IMR-90 (cell line): ENCODE results near the gene CAMK2D. TPM values are rescaled to one million over a fixed set of nuclear protein-coding genes. Genes with fewer than 3 reads are reported as not detected.
A peak's percentile ranks its signal among the peaks of the same experiment; 100 is the strongest.

Experiments
- ATAC-seq: fragments of 200-7000 bp; cut with Tn5 transposase; 2 replicates; pipeline ENCODE4 v1.9.1; 2020; ENCODE audit warnings: low read depth, mild to moderate bottlenecking, moderate library complexity
- BruUV-seq: library from RNA; stranded (reverse); fragments of 400-500 nt; replicated peaks from 2 replicates; lab custom pipeline; 2021; lab: Mats Ljungman, UMichigan
- CTCF ChIA-PET: fragments of 300-600 bp; formaldehyde crosslinking; extraction: SDS; loops from one replicate; lab custom pipeline; 2021; ENCODE audit warnings: antibody characterized with exemption; lab: Yijun Ruan, JAX
- POLR2A ChIA-PET: fragments of 300-600 bp; sonication (Branson Sonifier 250); formaldehyde crosslinking; loops from one replicate; lab custom pipeline; 2022; ENCODE audit warnings: antibody characterized with exemption; ENCODE audit not compliant: unreplicated experiment; lab: Charles Lee
- DNase-seq: peaks from one replicate; pipeline ENCODE4 v3.0.0; 2013
- H2AFZ ChIP-seq: replicated peaks from 2 replicates; pipeline ENCODE3; 2013; ENCODE audit warnings: low read length, mild to moderate bottlenecking; ENCODE audit not compliant: poor library complexity
- H2AK5ac ChIP-seq: 2 replicates; pipeline ENCODE4 v1.6.1; 2013; ENCODE audit warnings: low read depth, low read length, inconsistent platforms
- H2AK9ac ChIP-seq: replicated peaks from 2 replicates; pipeline ENCODE3; 2013; ENCODE audit warnings: mild to moderate bottlenecking, low read depth, low read length, moderate library complexity; ENCODE audit not compliant: poor library complexity
- H2BK120ac ChIP-seq: 2 replicates; pipeline ENCODE4 v1.6.1; 2013; ENCODE audit warnings: low read depth, low read length, inconsistent platforms
- H2BK15ac ChIP-seq: 3 replicates; pipeline ENCODE4 v1.6.1; 2013; ENCODE audit warnings: low read depth, low read length, inconsistent platforms
- H2BK20ac ChIP-seq: 2 replicates; pipeline ENCODE4 v1.6.1; 2013; ENCODE audit warnings: low read depth, mild to moderate bottlenecking, inconsistent platforms, low read length, moderate library complexity
- H2BK5ac ChIP-seq: 2 replicates; pipeline ENCODE4 v1.6.1; 2013; ENCODE audit warnings: mild to moderate bottlenecking, low read depth, low read length, inconsistent platforms; ENCODE audit not compliant: poor library complexity, severe bottlenecking
- H3K14ac ChIP-seq: replicated peaks from 2 replicates; pipeline ENCODE4 v1.6.1; 2013; ENCODE audit warnings: low read depth, low read length, inconsistent platforms
- H3K18ac ChIP-seq: 2 replicates; pipeline ENCODE4 v1.6.1; 2013; ENCODE audit warnings: low read depth, low read length, control low read depth
- H3K23ac ChIP-seq: 2 replicates; pipeline ENCODE4 v1.6.1; 2013; ENCODE audit warnings: low read depth, low read length, inconsistent platforms
- H3K27ac ChIP-seq: 2 replicates; pipeline ENCODE4 v1.5.1; 2013; ENCODE audit warnings: mild to moderate bottlenecking, control low read depth, low read length; ENCODE audit not compliant: insufficient read depth
- H3K27me3 ChIP-seq: 2 replicates; pipeline ENCODE4 v1.6.1; 2013; ENCODE audit warnings: low read length; ENCODE audit not compliant: control insufficient read depth, insufficient read depth
- H3K36me3 ChIP-seq: 2 replicates; pipeline ENCODE4 v1.6.1; 2013; ENCODE audit warnings: low read length, mixed read lengths; ENCODE audit not compliant: control insufficient read depth, insufficient read depth
- H3K4ac ChIP-seq: 2 replicates; pipeline ENCODE4 v1.6.1; 2013; ENCODE audit warnings: low read depth, low read length, inconsistent platforms
- H3K4me1 ChIP-seq: 2 replicates; pipeline ENCODE4 v1.6.1; 2013; ENCODE audit warnings: low read length, mixed read lengths; ENCODE audit not compliant: control insufficient read depth, insufficient read depth
- H3K4me2 ChIP-seq: 2 replicates; pipeline ENCODE4 v1.6.1; 2013; ENCODE audit warnings: low read depth, mild to moderate bottlenecking, control low read depth, low read length, moderate library complexity
- H3K4me3 ChIP-seq: 2 replicates; pipeline ENCODE4 v1.5.1; 2013; ENCODE audit warnings: low read depth, mild to moderate bottlenecking, control low read depth, low read length, moderate library complexity; ENCODE audit not compliant: insufficient read depth
- H3K56ac ChIP-seq: 2 replicates; pipeline ENCODE4 v1.6.1; 2013; ENCODE audit warnings: low read length, inconsistent platforms; ENCODE audit not compliant: insufficient read depth; ENCODE audit errors: extremely low read depth
- H3K79me1 ChIP-seq, 2 experiments: 2 replicates each; pipeline ENCODE4 v1.6.1; 2013; ENCODE audit warnings: low read length in 2 of 2, inconsistent platforms in 1 of 2, low read depth in 1 of 2
- H3K9ac ChIP-seq: 2 replicates; pipeline ENCODE4 v1.6.1; 2013; ENCODE audit warnings: low read depth, low read length, control low read depth
- H3K9me1 ChIP-seq: 2 replicates; pipeline ENCODE4 v1.6.1; 2013; ENCODE audit warnings: low read length, inconsistent platforms; ENCODE audit not compliant: insufficient read depth
- H3K9me3 ChIP-seq: 2 replicates; pipeline ENCODE4 v1.6.1; 2013; ENCODE audit warnings: low read length; ENCODE audit not compliant: control insufficient read depth, insufficient read depth
- H4K20me1 ChIP-seq: 2 replicates; pipeline ENCODE4 v1.6.1; 2013; ENCODE audit warnings: low read length, inconsistent platforms; ENCODE audit not compliant: insufficient read depth
- H4K5ac ChIP-seq: 2 replicates; pipeline ENCODE4 v1.6.1; 2013; ENCODE audit warnings: mild to moderate bottlenecking, low read depth, low read length, control low read depth
- H4K8ac ChIP-seq, 2 experiments: 2 replicates each; pipeline ENCODE4 v1.6.1; 2013; ENCODE audit warnings: low read depth in 2 of 2, low read length in 2 of 2, control low read depth in 1 of 2, inconsistent platforms in 1 of 2
- H4K91ac ChIP-seq: 2 replicates; pipeline ENCODE4 v1.6.1; 2013; ENCODE audit warnings: low read depth, low read length, inconsistent platforms; ENCODE audit not compliant: insufficient read depth
- BHLHE40 ChIP-seq: fragments of 150-350 bp; IDR thresholded peaks from 2 replicates; pipeline ENCODE4 v1.6.1; 2016; ENCODE audit warnings: mild to moderate bottlenecking, low read depth, low read length
- CEBPB ChIP-seq: IDR thresholded peaks from 2 replicates; pipeline ENCODE4 v1.6.1; 2012; ENCODE audit warnings: low read depth, low read length, improper control_type of control experiment
- RAD21 ChIP-seq: IDR thresholded peaks from 2 replicates; pipeline ENCODE4 v1.6.1; 2012; ENCODE audit warnings: low read length, improper control_type of control experiment
- WGBS, 2 experiments: methylation state at CpG; one replicate each; pipeline versions ENCODE4 v1.1.5 to v1.1.7; 2013; ENCODE audit warnings: missing lambda C conversion rate in 2 of 2; ENCODE audit not compliant: insufficient read length in 1 of 2; ENCODE audit errors: extremely low coverage in 2 of 2; 5-methylcytosine and 5-hydroxymethylcytosine counted together
- dilution Hi-C: fragments of 300-500 bp; cut with HindIII; formaldehyde crosslinking; loops from one replicate; pipeline ENCODE4 v1.14.3; 2018; ENCODE audit warnings: low sequenced_read_pairs; ENCODE audit not compliant: unreplicated experiment
- in situ Hi-C: fragments of 300-500 bp; cut with MboI; formaldehyde crosslinking; loops from 3 replicates; pipeline ENCODE4 v1.14.3; 2019; ENCODE audit warnings: low sequenced_read_pairs, inconsistent platforms, mixed read lengths
- intact Hi-C: fragments of 100-400 bp; cut with micrococcal nuclease; formaldehyde crosslinking; loops from 2 replicates; pipeline ENCODE4 v1.10.0; 2022
- polyA plus RNA-seq, 3 experiments: library from polyadenylated mRNA; depleted of rRNA; stranded (reverse); fragments of >200 nt; gene quantifications; 2 replicates each; pipeline ENCODE4 v1.2.3, GENCODE V29; 2012; ENCODE audit warnings: low replicate concordance in 1 of 3
- total RNA-seq: library from RNA; depleted of rRNA; stranded (reverse); fragments of >200 nt; gene quantifications from 2 replicates; pipeline ENCODE4 v1.2.3, GENCODE V29; 2012

CAMK2D gene
- total and polyA plus RNA-seq, 2 of the 4 experiments (the other 2 are of a cell fraction): 44.6 to 156 TPM

DNA sequence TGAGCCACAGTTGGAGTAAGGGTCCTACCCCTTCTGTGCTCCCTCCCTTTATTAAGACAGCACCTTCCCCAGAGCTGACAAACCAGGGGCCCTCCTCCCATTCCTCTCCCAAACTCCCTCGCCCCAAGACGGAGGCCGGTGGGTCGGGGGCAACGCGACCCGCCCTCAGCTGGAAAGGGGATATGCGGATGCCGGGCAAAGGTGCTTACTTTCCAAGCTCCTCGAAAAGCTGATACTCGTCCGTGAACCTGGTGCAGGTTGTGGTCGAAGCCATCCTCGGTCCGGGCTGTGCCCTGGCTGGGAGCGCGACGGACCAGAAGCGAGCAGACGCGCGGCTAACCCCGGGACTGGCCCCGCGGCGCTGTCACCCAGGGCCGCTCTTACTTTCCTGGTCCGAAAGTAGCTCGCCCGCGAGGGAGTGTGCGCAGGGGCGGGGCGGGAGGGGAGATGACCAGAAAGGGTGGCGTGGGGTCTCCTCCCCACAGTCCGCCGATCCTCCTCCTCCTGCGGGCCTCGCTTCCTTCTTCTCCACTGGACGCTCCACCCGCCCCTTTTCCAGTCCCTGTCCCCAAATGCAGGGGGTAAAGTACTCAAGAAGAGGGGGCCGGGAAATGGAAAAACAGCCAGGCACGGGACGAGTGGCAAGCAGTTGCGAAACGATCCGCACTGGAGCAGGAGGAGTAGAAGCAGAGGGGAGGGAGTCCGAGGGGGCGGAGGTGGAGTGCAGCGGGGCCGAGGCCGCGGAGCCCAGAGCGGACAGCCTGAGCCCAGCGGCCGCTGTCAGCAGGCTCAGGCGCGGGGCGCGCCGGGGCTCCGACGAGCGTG is 531 bp downstream of the CAMK2D start:
- Histone ChIP-seq H3K14ac (peak overlapping the region; percentile 96), H3K23ac (peak overlapping the region; percentile 99), H3K27ac (peak overlapping the region; percentile 90), H2AK5ac (peak overlapping the region; percentile 88), H4K91ac (peak overlapping the region; percentile 89), H3K56ac (peak overlapping the region; percentile 87), H3K36me3 (no peaks in the 10 kb centered on the region), H2BK120ac (peak overlapping the region; percentile 85), H3K4ac (peak overlapping the region; percentile 94), H3K4me2 (peak overlapping the region; percentile 97), H3K4me3 (peak overlapping the region; percentile 93), H3K27me3 (no peaks in the 10 kb centered on the region), H2BK20ac (peak overlapping the region; percentile 1; the same call in 1 of the 2 replicates), H2AK9ac (peak overlapping the region; percentile 90), H2AFZ (peak overlapping the region; percentile 83), H3K4me1 (0 out of 2 replicates have a peak, but pooled peaks cover 1% of the 10 kb centered on the region), H3K9me1 (no peaks in the 10 kb centered on the region; the same call in 1 of the 2 replicates), H2BK5ac (peak overlapping the region; percentile 81), H3K9me3 (no peaks in the 10 kb centered on the region), H4K8ac (peak overlapping the region; percentile 58 to 92), H3K18ac (peak overlapping the region; percentile 85), H3K79me1 (peaks cover 5 to 20% of the 10 kb centered on the region in 2 experiments; a peak in 3 of 4 replicates), H2BK15ac (peak overlapping the region; percentile 92; the same call in 2 of the 3 replicates), H3K9ac (peak overlapping the region; percentile 85), H4K5ac (peak overlapping the region; percentile 37), H4K20me1 (no peaks in the 10 kb centered on the region; the same call in 1 of the 2 replicates)
- CTCF ChIA-PET: no interaction called here
- ATAC-seq (peak; percentile 60), DNase-seq (peak; percentile 71)
- intact Hi-C loops (loop anchor here (1.0 to 10.0 kb wide), 8 partner anchors 196 to 624 kb away; no protein-coding TSS in a partner anchor), in situ Hi-C loops (no loop called here), dilution Hi-C loops (no loop called here)
- WGBS, 2 experiments: 0% methylated on average over 11 of the region's 64 CpGs; no CpG with 5 or more reads in 1 of the 2 experiments
- POLR2A ChIA-PET: interaction anchor here (0.6 kb wide), 1 partner anchor 256 kb away, joined by 5 read pairs; no protein-coding TSS in a partner anchor
- no TSS peak for BruUV-seq
- TF ChIP-seq CEBPB: peak; percentile 96
- no peak; the same call in 1 of the 2 replicates for TF ChIP-seq RAD21
- TF ChIP-seq BHLHE40: peak; percentile 89; the same call in 1 of the 2 replicates
